ENCODE measurements around the gene DNAH2.
A peak's percentile ranks its signal among the peaks of the same experiment; 100 is the strongest.

DNAH2 gene

DNA sequence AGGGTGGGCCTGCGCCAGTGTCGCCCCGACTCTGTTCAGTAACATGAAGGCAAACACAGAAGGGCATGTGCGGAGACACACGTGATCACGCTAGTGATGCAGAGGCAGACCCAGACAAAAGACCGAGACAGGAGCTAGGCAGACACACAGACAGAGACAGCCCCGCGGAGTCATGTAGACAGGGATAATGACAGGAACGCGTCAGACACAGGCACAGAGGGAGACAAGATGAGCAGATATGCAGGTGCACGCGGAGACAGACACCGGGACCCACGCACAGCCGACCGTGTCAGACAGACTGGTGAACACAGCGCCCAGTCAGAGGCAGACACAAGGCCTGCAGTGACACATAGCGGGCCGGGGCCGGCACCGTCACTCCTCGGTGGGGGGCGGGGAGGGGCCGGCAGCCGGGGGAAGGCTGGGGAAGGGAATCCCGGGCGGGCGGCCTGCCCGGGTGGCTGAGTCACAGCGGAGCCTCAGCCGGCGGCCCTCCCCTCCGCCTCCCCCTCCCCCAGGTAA is 123.9 kb downstream of the DNAH2 start:
- peak; percentile 84 for DNase-seq

DNA sequence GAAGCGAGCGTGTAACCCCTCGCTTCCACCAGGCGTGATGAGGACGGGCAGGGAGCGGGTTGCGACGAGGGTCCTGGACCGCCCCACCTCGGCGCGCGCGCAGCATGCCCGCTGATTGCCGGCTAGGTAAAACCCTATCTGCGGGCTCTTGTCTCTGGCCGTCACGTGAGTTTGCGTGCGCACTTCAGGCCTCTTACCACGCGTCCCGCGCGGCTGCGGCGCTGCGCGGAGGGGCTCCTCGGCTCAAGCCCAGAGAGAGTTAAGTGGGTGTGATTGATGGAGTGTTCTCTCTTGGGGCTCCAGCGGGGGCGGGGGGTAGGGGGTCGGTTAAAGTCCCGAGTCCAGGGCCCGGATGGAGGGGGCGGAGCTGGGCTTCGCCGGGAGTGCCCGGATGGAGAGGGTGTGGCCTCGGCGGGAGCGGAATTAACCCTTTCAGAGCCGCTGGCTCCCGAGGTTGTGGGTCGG is 124.4 kb downstream of the DNAH2 start:
- peak; percentile 77 for DNase-seq

DNA sequence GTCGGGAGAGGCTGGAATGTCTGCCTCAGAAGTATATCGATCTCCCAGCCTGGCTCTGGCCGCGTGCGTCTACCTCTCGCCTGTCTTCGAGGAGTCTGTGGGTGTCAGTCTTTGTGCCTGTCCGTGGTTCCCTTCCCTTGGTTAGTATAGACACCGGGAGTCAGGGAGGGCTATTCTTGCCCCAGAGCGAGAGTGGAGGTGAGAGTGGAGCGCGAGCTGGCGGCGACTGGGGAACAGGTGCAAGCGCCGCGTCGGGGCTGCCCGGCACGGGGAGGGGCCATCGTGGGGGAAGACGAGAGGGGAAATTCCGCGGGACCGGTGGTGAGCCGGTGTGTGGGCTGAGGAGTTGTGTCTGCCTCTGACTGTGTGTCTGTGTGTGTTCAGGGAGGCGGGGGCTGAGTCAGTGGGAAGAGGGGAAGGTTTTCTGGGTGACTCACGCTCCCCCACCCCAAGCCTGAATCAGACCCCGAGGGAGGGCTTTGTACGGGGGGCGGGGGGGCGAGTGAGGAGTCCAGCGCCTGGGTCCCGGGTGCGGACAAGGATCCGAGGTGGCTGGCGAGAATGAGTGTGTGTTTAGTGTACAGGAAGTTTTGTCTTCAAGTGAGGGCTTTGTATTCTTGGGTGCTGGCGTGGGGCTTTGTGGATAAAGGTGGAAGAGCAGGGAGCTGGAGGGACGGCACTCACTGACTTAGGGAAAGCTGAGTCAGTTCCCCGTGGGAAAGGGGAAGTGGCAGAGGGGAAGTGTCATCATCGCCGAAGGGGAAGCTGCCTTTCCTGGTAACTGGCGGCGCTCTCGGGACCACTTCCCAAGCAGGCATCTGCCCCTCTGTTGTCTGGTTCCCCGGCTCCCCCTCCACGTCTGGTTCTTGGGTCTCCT is 125.1 kb downstream of the DNAH2 start:
- DNase-seq: peak; percentile 78

DNA sequence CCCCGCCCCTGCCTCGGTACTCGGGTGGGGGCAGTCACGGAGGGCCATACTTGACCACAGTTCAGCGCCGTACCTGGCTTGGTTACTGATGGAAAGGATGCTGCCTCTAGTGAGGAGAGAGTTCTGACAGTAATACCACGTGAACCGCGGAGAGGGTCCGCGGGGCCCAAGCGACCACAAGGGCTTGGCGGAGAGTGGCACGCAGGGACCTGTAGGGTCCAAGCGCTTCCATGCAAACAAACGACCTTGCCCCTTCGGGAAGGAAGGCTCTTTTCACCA is 125.7 kb downstream of the DNAH2 start:
- no peak for DNase-seq

DNA sequence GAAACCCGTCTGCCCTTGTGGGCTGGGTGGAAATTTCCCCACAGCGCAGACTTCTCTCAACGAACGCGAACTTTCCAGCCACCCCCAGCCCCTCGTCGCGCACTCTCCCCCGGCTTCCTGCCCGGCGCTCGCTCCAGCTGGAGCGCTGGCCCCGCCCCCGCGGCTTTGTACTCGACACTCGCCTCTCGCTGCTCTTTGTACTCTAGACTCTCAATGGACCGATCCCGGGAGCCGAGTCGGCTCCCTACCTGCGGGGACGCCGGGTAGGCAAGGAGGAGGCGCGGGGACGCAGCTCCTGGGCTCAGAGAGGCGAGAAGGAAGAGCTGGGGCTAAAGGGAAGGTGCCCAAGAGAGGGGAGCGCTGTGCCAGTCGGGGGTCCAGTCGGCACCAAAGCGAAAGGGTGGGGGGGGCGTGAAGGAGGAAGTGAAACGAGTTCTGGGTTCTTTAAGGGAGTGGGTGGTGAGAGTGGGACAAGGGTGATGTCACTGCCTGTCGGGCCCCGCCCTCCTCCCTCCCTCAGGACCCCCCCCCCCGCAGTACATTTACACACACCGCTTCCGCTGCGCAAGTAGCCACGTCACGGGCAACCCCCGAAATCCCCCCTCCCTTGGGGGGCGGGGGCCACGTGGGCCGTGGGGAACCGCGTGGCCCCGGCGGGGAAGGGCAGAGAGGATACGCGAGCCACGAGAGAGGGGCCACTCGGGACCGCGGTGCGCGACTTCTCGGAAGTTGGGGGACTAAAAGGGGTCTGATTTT is 126.2 kb downstream of the DNAH2 start:
- peak; percentile 83 for DNase-seq

DNA sequence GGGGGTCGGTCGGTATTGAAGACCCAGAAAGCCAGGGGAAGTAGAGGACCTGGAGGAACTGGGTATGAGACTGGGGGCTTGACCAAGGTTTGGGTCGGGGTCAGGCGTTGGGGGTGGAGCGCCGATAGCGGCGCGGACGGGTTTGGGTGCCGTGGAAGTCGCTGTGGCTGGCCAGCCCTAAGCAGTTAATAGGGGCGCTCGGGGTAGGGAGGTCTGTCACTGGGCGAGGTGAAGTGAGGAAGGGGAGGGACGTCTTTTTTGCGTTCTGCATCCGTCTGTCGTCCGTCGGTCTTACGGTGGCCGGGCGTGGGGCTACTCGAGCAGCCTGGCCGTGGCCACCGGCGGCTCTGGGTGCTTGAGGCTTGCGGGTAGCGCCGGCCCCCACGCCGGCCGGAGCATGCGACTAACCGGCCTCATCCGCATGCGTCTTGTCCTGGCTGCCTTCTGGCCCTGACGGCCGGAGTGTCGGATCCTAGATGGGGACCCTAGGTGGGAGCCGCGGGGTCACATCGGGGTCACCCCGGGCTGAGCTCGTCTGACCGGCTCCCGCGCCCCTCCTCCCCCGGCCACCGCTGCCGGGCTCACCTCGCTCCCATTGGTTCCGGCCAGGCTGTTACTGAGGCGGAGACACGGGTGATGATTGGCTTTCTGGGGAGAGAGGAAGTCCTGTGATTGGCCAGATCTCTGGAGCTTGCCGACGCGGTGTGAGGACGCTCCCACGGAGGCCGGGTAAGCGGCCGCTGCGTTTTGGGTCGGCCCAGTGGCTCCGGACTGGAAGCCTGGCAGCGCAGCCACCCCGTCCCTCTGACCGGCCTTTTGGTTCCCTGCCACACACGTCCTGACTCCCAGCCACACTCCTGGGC is 127.0 kb downstream of the DNAH2 start:
- peak; percentile 66 for DNase-seq

DNA sequence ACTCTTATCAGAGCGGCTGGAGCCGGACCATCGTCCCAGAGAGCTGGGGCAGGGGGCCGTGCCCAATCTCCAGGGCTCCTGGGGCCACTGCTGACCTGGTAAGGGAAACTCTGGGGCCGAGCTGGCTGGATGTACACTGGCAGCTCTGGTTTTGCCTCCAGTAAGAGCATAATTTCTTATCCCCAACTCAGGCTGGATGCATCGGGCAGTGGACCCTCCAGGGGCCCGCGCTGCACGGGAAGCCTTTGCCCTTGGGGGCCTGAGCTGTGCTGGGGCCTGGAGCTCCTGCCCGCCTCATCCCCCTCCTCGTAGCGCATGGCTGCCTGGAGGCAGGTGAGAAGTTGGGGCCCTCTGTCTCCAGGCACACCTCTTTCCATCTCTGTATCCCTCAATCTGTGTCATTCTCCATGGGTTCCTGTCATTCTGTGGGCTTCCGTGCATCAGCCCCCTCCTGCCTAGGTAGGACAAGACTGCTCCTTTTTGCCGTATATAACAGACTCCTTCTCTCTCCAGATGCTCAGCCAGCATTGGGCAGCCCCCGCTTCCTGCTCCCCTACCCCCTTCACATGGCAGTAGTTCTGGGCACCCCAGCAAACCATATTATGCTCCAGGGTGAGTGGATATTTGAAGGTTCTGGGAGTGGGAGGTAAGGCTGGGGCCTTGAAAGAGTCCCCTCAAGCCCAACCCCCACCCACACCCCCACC is 128.0 kb downstream of the DNAH2 start:
- no peak for DNase-seq

DNA sequence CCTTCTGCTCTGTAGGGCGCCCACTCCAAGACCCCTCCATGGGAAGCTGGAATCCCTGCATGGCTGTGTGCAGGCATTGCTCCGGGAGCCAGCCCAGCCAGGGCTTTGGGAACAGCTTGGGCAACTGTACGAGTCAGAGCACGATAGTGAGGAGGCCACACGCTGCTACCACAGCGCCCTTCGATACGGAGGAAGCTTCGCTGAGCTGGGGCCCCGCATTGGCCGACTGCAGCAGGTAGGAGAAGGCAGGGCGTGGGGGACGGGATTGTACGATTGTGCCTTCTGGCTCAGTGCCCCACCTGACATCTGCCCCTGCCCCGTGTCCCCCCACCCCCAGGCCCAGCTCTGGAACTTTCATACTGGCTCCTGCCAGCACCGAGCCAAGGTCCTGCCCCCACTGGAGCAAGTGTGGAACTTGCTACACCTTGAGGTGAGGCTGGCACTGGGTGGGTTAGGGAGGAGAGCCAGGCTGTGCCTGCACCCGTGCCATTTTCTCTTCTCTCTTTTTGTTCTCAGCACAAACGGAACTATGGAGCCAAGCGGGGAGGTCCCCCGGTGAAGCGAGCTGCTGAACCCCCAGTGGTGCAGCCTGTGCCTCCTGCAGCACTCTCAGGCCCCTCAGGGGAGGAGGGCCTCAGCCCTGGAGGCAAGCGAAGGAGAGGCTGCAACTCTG is 128.7 kb downstream of the DNAH2 start:
- DNase-seq: no peak

DNA sequence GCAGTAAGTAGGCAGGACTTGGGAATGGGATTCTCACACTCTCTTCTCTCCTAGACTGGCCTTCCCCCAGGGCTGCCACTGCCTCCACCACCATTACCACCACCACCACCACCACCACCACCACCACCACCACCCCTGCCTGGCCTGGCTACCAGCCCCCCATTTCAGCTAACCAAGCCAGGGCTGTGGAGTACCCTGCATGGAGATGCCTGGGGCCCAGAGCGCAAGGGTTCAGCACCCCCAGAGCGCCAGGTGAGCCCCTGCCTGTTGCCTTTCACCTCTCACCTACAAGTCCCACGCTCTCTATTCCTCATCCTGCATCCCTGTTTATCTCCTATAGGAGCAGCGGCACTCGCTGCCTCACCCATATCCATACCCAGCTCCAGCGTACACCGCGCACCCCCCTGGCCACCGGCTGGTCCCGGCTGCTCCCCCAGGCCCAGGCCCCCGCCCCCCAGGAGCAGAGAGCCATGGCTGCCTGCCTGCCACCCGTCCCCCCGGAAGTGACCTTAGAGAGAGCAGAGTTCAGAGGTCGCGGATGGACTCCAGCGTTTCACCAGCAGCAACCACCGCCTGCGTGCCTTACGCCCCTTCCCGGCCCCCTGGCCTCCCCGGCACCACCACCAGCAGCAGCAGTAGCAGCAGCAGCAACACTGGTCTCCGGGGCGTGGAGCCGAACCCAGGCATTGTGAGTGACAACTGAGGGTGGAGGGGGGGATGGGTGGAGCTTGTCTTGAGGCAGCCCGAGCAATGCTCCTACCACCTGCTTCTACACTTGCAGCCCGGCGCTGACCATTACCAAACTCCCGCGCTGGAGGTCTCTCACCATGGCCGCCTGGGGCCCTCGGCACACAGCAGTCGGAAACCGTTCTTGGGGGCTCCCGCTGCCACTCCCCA is 129.5 kb downstream of the DNAH2 start:
- no peak for DNase-seq

DNA sequence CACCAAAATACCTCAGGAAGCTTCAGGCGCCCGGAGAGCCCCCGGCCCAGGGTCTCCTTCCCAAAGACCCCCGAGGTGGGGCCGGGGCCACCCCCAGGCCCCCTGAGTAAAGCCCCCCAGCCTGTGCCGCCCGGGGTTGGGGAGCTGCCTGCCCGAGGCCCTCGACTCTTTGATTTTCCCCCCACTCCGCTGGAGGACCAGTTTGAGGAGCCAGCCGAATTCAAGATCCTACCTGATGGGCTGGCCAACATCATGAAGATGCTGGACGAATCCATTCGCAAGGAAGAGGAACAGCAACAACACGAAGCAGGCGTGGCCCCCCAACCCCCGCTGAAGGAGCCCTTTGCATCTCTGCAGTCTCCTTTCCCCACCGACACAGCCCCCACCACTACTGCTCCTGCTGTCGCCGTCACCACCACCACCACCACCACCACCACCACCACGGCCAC is 130.6 kb downstream of the DNAH2 start:
- no peak for DNase-seq

DNA sequence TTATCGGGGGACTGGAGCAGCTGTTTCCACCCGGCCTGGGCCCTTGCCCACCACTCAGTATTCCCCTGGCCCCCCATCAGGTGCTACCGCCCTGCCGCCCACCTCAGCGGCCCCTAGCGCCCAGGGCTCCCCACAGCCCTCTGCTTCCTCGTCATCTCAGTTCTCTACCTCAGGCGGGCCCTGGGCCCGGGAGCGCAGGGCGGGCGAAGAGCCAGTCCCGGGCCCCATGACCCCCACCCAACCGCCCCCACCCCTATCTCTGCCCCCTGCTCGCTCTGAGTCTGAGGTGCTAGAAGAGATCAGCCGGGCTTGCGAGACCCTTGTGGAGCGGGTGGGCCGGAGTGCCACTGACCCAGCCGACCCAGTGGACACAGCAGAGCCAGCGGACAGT is 131.2 kb downstream of the DNAH2 start:
- no peak for DNase-seq

DNA sequence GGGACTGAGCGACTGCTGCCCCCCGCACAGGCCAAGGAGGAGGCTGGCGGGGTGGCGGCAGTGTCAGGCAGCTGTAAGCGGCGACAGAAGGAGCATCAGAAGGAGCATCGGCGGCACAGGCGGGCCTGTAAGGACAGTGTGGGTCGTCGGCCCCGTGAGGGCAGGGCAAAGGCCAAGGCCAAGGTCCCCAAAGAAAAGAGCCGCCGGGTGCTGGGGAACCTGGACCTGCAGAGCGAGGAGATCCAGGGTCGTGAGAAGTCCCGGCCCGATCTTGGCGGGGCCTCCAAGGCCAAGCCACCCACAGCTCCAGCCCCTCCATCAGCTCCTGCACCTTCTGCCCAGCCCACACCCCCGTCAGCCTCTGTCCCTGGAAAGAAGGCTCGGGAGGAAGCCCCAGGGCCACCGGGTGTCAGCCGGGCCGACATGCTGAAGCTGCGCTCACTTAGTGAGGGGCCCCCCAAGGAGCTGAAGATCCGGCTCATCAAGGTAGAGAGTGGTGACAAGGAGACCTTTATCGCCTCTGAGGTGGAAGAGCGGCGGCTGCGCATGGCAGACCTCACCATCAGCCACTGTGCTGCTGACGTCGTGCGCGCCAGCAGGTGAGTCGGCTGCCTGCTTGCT is 131.7 kb downstream of the DNAH2 start:
- DNase-seq: no peak

DNA sequence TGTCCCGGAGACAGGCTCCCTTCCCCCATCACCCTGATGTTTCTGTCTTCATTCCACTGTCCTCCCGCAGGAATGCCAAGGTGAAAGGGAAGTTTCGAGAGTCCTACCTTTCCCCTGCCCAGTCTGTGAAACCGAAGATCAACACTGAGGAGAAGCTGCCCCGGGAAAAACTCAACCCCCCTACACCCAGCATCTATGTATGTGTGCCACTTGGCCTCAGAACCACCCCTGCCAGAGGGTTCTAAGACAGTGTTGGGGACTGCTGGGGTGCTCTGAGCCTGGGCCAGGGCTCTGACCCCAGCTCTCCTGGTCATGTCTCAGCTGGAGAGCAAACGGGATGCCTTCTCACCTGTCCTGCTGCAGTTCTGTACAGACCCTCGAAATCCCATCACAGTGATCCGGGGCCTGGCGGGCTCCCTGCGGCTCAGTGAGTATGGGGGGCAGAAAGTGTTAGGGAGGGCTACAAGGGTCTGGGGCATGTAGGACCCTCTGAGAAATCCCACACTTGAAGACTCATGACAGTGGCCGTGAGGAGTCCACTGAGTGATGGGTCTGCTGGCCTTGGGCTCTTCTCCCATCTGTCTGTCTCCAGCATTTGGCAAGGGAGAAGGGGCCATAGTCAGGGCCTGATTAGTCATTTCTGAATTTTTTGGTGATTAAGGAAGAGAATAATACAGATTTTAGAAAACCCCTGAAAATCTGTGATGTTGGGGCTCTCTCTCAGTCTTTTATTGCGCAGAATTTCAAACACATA is 132.4 kb downstream of the DNAH2 start:
- no peak for DNase-seq

DNA sequence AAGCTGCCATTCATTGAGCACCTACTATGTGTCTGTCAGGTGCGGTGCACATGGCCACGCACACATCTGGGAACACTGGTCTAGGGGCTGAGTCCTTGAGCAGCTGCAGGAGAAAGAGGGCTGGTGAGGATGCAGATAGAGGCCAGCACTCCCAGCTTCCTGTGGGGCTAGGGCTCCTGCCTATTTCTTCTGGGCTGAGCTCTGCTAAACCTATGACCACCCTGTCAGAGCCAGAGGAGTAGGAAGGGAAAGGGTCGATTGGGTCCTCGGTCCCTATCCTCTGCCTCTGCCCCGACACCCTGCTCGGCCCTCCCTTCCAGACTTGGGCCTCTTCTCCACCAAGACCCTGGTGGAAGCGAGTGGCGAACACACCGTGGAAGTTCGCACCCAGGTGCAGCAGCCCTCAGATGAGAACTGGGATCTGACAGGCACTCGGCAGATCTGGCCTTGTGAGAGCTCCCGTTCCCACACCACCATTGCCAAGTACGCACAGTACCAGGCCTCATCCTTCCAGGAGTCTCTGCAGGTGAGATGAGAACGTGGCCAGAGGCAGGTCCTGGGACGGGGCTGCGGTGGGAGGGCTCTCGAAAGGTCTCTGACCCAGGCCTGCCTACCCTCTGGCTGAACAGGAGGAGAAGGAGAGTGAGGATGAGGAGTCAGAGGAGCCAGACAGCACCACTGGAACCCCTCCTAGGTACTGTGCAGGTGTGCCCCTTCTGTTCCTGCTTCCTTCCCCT is 133.3 kb downstream of the DNAH2 start:
- no peak for DNase-seq

DNA sequence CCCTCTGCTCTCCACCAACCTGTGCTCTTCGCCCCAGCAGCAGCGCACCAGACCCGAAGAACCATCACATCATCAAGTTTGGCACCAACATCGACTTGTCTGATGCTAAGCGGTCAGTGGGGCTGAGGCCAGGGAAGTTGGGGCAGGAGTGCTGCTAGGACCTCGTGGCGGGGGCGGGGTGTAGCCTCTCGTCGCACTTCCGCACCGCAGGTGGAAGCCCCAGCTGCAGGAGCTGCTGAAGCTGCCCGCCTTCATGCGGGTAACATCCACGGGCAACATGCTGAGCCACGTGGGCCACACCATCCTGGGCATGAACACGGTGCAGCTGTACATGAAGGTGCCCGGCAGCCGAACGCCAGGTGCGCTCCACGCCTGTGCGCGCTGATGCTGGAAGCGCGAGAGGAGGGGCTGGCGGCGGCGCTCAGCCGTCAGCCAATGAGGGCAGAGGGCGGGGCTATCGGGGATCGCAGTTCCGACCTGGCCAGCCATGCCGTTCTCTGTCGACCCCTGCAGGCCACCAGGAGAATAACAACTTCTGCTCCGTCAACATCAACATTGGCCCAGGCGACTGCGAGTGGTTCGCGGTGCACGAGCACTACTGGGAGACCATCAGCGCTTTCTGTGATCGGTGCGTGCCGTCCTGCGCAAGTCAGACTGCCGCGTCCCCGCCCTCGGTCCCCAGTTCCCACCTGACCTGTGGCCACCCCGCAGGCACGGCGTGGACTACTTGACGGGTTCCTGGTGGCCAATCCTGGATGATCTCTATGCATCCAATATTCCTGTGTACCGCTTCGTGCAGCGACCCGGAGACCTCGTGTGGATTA is 134.1 kb downstream of the DNAH2 start:
- peak; percentile 90 for DNase-seq

DNA sequence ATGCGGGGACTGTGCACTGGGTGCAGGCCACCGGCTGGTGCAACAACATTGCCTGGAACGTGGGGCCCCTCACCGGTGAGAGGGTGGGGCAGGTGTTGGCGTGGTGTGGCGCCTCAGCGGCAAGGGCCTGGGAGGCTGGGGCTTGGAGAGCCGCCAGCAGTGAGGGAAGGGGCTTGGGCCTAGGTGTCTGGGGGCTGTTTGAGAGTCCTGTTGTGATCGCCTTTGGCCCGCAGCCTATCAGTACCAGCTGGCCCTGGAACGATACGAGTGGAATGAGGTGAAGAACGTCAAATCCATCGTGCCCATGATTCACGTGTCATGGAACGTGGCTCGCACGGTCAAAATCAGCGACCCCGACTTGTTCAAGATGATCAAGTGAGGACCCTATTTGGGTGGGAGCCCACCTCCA is 134.7 kb downstream of the DNAH2 start:
- DNase-seq: no peak

DNA sequence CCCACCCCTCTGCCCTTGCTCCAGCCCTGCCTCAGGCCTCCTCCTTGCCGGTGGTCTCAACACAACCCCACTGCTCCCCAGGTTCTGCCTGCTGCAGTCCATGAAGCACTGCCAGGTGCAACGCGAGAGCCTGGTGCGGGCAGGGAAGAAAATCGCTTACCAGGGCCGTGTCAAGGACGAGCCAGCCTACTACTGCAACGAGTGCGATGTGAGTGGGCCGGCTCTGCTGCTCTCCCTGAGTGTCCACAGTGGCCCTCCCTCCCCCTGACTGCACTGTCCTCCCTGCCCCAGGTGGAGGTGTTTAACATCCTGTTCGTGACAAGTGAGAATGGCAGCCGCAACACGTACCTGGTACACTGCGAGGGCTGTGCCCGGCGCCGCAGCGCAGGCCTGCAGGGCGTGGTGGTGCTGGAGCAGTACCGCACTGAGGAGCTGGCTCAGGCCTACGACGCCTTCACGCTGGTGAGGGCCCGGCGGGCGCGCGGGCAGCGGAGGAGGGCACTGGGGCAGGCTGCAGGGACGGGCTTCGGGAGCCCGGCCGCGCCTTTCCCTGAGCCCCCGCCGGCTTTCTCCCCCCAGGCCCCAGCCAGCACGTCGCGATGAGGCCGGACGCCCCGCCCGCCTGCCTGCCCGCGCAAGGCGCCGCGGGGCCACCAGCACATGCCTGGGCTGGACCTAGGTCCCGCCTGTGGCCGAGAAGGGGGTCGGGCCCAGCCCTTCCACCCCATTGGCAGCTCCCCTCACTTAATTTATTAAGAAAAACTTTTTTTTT is 135.6 kb downstream of the DNAH2 start:
- no peak for DNase-seq

Data from activated effector memory CD4-positive, alpha-beta T cell treated with Interleukin-2 at 50 U/mL for 16 hours (primary cell).